Tibial nerve (tissue), 4 donors: ENCODE data around the gene TMEM116.
"Not testable (repeated sequence)": the region's sequence is repeated elsewhere in the genome, so short reads cannot be mapped to it uniquely, and the experiment has no call there.

Experiments
- EP300 ChIP-seq, 2 donors: sonication (generic); formaldehyde crosslinking; IDR thresholded peaks; one replicate each; pipeline ENCODE4 v1.6.1; 2017; ENCODE audit warnings: antibody characterized with exemption in 2 of 2, mild to moderate bottlenecking in 1 of 2
- TF ChIP-seq, protein P1 (sequence below), 5 experiments: fragments of 200-600 bp in 3 of 5; fragments of 450-650 bp in 2 of 5; sonication (generic) in 3 of 5; IDR thresholded peaks; one replicate each; pipeline ENCODE4 v1.5.1; 2016 to 2019; ENCODE audit warnings: antibody characterized with exemption in 5 of 5, mild to moderate bottlenecking in 3 of 5, moderate library complexity in 2 of 5

DNA sequence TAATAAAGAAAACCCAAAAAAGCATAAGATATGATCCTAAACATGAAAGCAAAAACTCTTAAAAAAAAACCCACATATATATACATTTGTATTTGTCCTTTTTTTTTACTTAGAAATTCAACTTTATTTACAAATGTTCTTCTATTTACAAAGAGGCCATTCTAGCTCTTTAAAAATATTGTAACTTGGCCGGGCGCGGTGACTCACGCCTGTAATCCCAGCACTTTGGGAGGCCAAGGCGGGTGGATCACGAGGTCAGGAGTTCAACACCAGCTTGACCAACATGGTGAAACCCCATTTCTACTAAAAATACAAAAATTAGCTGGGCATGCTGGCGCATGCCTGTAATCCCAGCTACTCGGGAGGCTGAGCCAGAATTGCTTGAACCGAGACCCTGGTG is 13.8 kb downstream of the TMEM116 start:
- TF ChIP-seq, protein P1, sequence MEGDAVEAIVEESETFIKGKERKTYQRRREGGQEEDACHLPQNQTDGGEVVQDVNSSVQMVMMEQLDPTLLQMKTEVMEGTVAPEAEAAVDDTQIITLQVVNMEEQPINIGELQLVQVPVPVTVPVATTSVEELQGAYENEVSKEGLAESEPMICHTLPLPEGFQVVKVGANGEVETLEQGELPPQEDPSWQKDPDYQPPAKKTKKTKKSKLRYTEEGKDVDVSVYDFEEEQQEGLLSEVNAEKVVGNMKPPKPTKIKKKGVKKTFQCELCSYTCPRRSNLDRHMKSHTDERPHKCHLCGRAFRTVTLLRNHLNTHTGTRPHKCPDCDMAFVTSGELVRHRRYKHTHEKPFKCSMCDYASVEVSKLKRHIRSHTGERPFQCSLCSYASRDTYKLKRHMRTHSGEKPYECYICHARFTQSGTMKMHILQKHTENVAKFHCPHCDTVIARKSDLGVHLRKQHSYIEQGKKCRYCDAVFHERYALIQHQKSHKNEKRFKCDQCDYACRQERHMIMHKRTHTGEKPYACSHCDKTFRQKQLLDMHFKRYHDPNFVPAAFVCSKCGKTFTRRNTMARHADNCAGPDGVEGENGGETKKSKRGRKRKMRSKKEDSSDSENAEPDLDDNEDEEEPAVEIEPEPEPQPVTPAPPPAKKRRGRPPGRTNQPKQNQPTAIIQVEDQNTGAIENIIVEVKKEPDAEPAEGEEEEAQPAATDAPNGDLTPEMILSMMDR (IDR thresholded peaks at IDR 0.05), result not testable (repeated sequence)
- not testable (repeated sequence) for TF ChIP-seq EP300 (IDR thresholded peaks at IDR 0.05)
